HCT116 (cell line): Measurements from ENCODE around the gene THSD7A. TPM values are rescaled to one million over a fixed set of nuclear protein-coding genes. Genes with fewer than 3 reads are reported as not detected.

Source experiments
- ATAC-seq: fragments of 200-7000 bp; cut with Tn5 transposase; 2 replicates; pipeline ENCODE4 v1.9.1; 2020; ENCODE audit warnings: mild to moderate bottlenecking, moderate library complexity
- BruUV-seq: library from RNA; stranded (reverse); fragments of 400-500 nt; replicated peaks from 2 replicates; lab custom pipeline; 2021; lab: Mats Ljungman, UMichigan
- CTCF ChIA-PET: fragments of 300-600 bp; sonication (Branson Sonifier 250); formaldehyde crosslinking; loops from one replicate; lab custom pipeline; 2021; ENCODE audit warnings: antibody characterized with exemption; lab: Charles Lee
- POLR2A ChIA-PET: fragments of 300-600, 350-600 bp; sonication (Branson Sonifier 250); formaldehyde crosslinking; loops from one replicate; lab custom pipeline; 2021; ENCODE audit warnings: antibody characterized with exemption; lab: Charles Lee
- RAD21 ChIA-PET, 2 experiments: fragments of 300-600 bp; sonication (Branson Sonifier 250); formaldehyde crosslinking; loops; one replicate each; lab custom pipeline; 2023; ENCODE audit warnings: low total read pairs in 2 of 2; ENCODE audit not compliant: uncharacterized antibody in 2 of 2, unreplicated experiment in 2 of 2, low non-redundant PET in 1 of 2; lab: Charles Lee
- DNase-seq: peaks from one replicate; pipeline ENCODE4 v3.0.0-alpha.2; 2010; ENCODE audit warnings: low read depth, low spot score
- H2AFZ ChIP-seq: fragments of 200-600 bp; shearing (Covaris generic), sonication (generic); 2 replicates; pipeline ENCODE4 v1.6.1; 2017; ENCODE audit warnings: low read depth, mixed run types, mixed read lengths, antibody characterized with exemption, low read length; ENCODE audit not compliant: poor library complexity, severe bottlenecking
- H3K27ac ChIP-seq: 2 replicates; pipeline ENCODE4 v1.5.1; 2012; ENCODE audit warnings: low read depth, low read length
- H3K27me3 ChIP-seq: fragments of 200-600 bp; sonication (generic); 2 replicates; pipeline ENCODE4 v1.6.1; 2016; ENCODE audit warnings: mixed run types, low read length, mixed read lengths; ENCODE audit not compliant: insufficient read depth
- H3K36me3 ChIP-seq, 2 experiments: fragments of 200-500 bp in 1 of 2; fragments of 200-600 bp in 1 of 2; sonication (Bioruptor generic) in 1 of 2; sonication (generic) in 1 of 2; 2 replicates each; pipeline versions ENCODE4 v1.5.1 to v1.6.1; 2014 to 2016; ENCODE audit warnings: low read length in 2 of 2, inconsistent platforms in 1 of 2, mixed read lengths in 1 of 2, mixed run types in 1 of 2; ENCODE audit not compliant: insufficient read depth in 2 of 2, control insufficient read depth in 1 of 2
- H3K4me1 ChIP-seq, 2 experiments: fragments of 200-600 bp in 1 of 2; sonication (generic) in 1 of 2; 2 replicates each; pipeline versions ENCODE4 v1.5.1 to v1.6.1; 2012 to 2017; ENCODE audit warnings: low read length in 2 of 2, inconsistent platforms in 1 of 2, mild to moderate bottlenecking in 1 of 2, mixed read lengths in 1 of 2, mixed run types in 1 of 2, moderate library complexity in 1 of 2; ENCODE audit not compliant: insufficient read depth in 2 of 2, control insufficient read depth in 1 of 2
- H3K4me2 ChIP-seq: fragments of 200-600 bp; sonication (generic); 2 replicates; pipeline ENCODE4 v1.6.1; 2017; ENCODE audit warnings: mixed run types, low read length, mixed read lengths
- H3K4me3 ChIP-seq, 2 experiments: fragments of 200-600 bp in 1 of 2; sonication (generic) in 1 of 2; replicated peaks in 1 of 2; 2 replicates each; pipeline ENCODE4 v1.5.1; 2011 to 2016; ENCODE audit warnings: low read length in 2 of 2, control low read depth in 1 of 2, low read depth in 1 of 2, mild to moderate bottlenecking in 1 of 2, mixed read lengths in 1 of 2, mixed run types in 1 of 2
- H3K79me2 ChIP-seq: fragments of 200-600 bp; sonication (generic); 2 replicates; pipeline ENCODE4 v1.6.1; 2017; ENCODE audit warnings: mild to moderate bottlenecking, mixed run types, low read length, moderate library complexity, mixed read lengths; ENCODE audit not compliant: insufficient read depth
- H3K9ac ChIP-seq: fragments of 200-600 bp; sonication (generic); 2 replicates; pipeline ENCODE4 v1.6.1; 2016; ENCODE audit warnings: low read length, mixed read lengths
- H3K9me2 ChIP-seq: fragments of 200-600 bp; sonication (generic), shearing (Covaris generic); 2 replicates; pipeline ENCODE4 v1.6.1; 2017; ENCODE audit warnings: mixed run types, mild to moderate bottlenecking, moderate library complexity; ENCODE audit not compliant: insufficient read depth
- H3K9me3 ChIP-seq, 2 experiments: fragments of 200-500 bp in 1 of 2; fragments of 200-600 bp in 1 of 2; sonication (Bioruptor generic) in 1 of 2; sonication (generic) in 1 of 2; 2 replicates each; pipeline ENCODE4 v1.6.1; 2014 to 2017; ENCODE audit warnings: low read length in 2 of 2, mixed read lengths in 2 of 2, inconsistent platforms in 1 of 2, low read depth in 1 of 2, mild to moderate bottlenecking in 1 of 2, mixed run types in 1 of 2, moderate library complexity in 1 of 2; ENCODE audit not compliant: control insufficient read depth in 1 of 2, insufficient read depth in 1 of 2
- H4K20me1 ChIP-seq: fragments of 200-600 bp; sonication (generic), shearing (Covaris generic); 2 replicates; pipeline ENCODE4 v1.6.1; 2017; ENCODE audit warnings: mixed run types, mild to moderate bottlenecking, moderate library complexity; ENCODE audit not compliant: insufficient read depth
- ELF1 ChIP-seq: IDR thresholded peaks from 2 replicates; pipeline ENCODE4 v1.6.1; 2012; ENCODE audit warnings: low read depth, borderline replicate concordance
- POLR2A ChIP-seq: IDR thresholded peaks from 2 replicates; pipeline ENCODE4 v1.7.0; 2011; ENCODE audit warnings: borderline replicate concordance; ENCODE audit not compliant: insufficient read depth, insufficient read length; ENCODE audit errors: extremely low read depth
- SIN3A ChIP-seq: IDR thresholded peaks from 2 replicates; pipeline ENCODE4 v1.6.1; 2012; ENCODE audit warnings: low read depth
- ZNF274 ChIP-seq: fragments of 200-500 bp; sonication (Bioruptor generic); IDR thresholded peaks from 2 replicates; pipeline ENCODE4 v1.6.1; 2014; ENCODE audit warnings: mild to moderate bottlenecking, low read depth, low read length, inconsistent platforms
- intact Hi-C: fragments of 100-400 bp; cut with micrococcal nuclease; formaldehyde crosslinking; loops from 2 replicates; pipeline ENCODE4 v1.10.0; 2022
- total RNA-seq: library from RNA; stranded (reverse); gene quantifications from one replicate; pipeline ENCODE4 v1.2.1, GENCODE V29; 2021; ENCODE audit not compliant: unreplicated experiment
- TF ChIP-seq, protein P1 (sequence below), 3 experiments: fragments of 200-600 bp in 1 of 3; sonication (generic) in 1 of 3; IDR thresholded peaks in 2 of 3; conservative IDR thresholded peaks in 1 of 3; 2 replicates each; pipeline ENCODE4 v1.5.1; 2012 to 2017; ENCODE audit warnings: low read depth in 2 of 3, low read length in 2 of 3, antibody characterized with exemption in 1 of 3, borderline replicate concordance in 1 of 3, control low read depth in 1 of 3, mild to moderate bottlenecking in 1 of 3, mixed read lengths in 1 of 3, mixed run types in 1 of 3, moderate library complexity in 1 of 3; ENCODE audit not compliant: insufficient read depth in 1 of 3
- TF ChIP-seq, protein P2 (sequence below): IDR thresholded peaks from 2 replicates; pipeline ENCODE4 v1.6.1; 2012; ENCODE audit warnings: low read depth

THSD7A gene
- total RNA-seq, 1 experiment from 2014 or later: 0.05 TPM

DNA sequence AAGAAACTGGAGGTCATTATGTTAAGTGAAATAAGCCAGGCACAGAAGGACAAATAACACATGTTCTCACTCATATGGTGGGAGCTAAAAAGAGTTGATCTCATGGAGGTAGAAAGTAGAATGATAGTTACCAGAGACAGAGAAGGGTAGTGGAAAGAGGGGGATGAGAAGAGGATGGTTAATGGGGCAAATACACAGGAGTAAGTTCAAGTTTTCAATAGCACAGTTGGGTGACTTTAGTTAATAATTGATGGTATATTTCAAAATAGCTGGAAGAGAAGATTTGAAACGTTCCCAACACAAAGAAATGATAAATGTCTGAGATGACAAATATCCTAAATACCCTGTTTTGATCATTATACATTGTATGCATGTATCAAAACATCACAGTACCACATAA is 261.8 kb downstream of the THSD7A start (continued):
- TF ChIP-seq, protein P1, sequence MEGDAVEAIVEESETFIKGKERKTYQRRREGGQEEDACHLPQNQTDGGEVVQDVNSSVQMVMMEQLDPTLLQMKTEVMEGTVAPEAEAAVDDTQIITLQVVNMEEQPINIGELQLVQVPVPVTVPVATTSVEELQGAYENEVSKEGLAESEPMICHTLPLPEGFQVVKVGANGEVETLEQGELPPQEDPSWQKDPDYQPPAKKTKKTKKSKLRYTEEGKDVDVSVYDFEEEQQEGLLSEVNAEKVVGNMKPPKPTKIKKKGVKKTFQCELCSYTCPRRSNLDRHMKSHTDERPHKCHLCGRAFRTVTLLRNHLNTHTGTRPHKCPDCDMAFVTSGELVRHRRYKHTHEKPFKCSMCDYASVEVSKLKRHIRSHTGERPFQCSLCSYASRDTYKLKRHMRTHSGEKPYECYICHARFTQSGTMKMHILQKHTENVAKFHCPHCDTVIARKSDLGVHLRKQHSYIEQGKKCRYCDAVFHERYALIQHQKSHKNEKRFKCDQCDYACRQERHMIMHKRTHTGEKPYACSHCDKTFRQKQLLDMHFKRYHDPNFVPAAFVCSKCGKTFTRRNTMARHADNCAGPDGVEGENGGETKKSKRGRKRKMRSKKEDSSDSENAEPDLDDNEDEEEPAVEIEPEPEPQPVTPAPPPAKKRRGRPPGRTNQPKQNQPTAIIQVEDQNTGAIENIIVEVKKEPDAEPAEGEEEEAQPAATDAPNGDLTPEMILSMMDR (IDR thresholded peaks at IDR 0.05 in 2 of 3, conservative IDR thresholded peaks at IDR 0.05 in 1 of 3; ENCODE audit: borderline replicate concordance in 1 of 3, insufficient read depth in 1 of 3, low read depth in 2 of 3, low read length in 2 of 3): no peak
- no peak for TF ChIP-seq ELF1
- TF ChIP-seq ZNF274: no peak
- no peak for TF ChIP-seq SIN3A
- TF ChIP-seq, all 23 proteins: peak for 0

DNA sequence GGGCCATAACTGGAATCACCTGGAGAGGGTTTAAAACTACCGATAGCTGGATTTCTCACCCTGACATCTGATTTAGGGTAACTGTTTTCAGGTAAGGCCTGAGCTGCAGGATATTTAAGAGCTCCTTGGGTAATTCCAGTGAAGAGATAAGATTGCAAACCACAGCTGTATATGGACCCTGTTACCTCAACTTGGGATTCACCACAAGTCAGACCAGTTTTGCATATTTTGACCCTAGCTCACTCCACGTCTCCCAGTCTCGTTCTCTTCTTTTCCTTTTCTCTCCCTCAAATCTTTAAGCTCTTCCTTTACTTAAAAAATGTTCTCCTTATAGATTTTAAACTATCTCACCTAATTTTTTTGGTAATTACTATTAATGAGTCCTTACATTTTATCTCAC is 264.4 kb downstream of the THSD7A start:
- no peak for ATAC-seq
- POLR2A ChIA-PET: no interaction called here
- no TSS peak for BruUV-seq
- Histone ChIP-seq H3K27ac (no peak overlapping the region), H3K4me1 (no peaks in the 10 kb centered on the region), H3K27me3 (no peaks in the 10 kb centered on the region), H3K9ac (no peak overlapping the region), H3K9me2 (no peaks in the 10 kb centered on the region), H3K9me3 (no peaks in the 10 kb centered on the region), H3K79me2 (no peaks in the 10 kb centered on the region), H3K4me3 (no peak overlapping the region), H3K36me3 (no peaks in the 10 kb centered on the region), H4K20me1 (no peaks in the 10 kb centered on the region), H2AFZ (no peak overlapping the region), H3K4me2 (no peak overlapping the region)
- TF ChIP-seq SIN3A (no peak), POLR2A (no peak)
- TF ChIP-seq, protein P2, sequence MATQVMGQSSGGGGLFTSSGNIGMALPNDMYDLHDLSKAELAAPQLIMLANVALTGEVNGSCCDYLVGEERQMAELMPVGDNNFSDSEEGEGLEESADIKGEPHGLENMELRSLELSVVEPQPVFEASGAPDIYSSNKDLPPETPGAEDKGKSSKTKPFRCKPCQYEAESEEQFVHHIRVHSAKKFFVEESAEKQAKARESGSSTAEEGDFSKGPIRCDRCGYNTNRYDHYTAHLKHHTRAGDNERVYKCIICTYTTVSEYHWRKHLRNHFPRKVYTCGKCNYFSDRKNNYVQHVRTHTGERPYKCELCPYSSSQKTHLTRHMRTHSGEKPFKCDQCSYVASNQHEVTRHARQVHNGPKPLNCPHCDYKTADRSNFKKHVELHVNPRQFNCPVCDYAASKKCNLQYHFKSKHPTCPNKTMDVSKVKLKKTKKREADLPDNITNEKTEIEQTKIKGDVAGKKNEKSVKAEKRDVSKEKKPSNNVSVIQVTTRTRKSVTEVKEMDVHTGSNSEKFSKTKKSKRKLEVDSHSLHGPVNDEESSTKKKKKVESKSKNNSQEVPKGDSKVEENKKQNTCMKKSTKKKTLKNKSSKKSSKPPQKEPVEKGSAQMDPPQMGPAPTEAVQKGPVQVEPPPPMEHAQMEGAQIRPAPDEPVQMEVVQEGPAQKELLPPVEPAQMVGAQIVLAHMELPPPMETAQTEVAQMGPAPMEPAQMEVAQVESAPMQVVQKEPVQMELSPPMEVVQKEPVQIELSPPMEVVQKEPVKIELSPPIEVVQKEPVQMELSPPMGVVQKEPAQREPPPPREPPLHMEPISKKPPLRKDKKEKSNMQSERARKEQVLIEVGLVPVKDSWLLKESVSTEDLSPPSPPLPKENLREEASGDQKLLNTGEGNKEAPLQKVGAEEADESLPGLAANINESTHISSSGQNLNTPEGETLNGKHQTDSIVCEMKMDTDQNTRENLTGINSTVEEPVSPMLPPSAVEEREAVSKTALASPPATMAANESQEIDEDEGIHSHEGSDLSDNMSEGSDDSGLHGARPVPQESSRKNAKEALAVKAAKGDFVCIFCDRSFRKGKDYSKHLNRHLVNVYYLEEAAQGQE: no peak
- intact Hi-C loops: no loop called here
- no peak for DNase-seq
- CTCF ChIA-PET: no interaction called here
- RAD21 ChIA-PET: interaction anchor here in 1 of 2 experiments (0.6 kb wide), 1 partner anchor 116 kb away, joined by 3 read pairs; no protein-coding TSS in a partner anchor
